ENCODE measurements around the gene PZP. TPM values are rescaled to one million over a fixed set of nuclear protein-coding genes. Genes with fewer than 3 reads are reported as not detected.

The PZP gene
- total RNA-seq, 1 donor from 2014 or later = not detected

- Mint-ChIP-seq H3K27me3 (ENCODE audit: low read depth) (peaks cover 36% of the 10 kb centered on the region), H3K9me3 (peaks cover 20% of the 10 kb centered on the region), H3K4me1 (peaks cover 24% of the 10 kb centered on the region), H3K4me3 (no peak overlapping the region), H3K36me3 (no peaks in the 10 kb centered on the region), H3K27ac (no peak overlapping the region)
- no peak for DNase-seq (ENCODE audit: low spot score in 2 of 2, unreplicated experiment in 2 of 2)
- TF ChIP-seq CTCF (IDR thresholded peaks at IDR 0.05; ENCODE audit: unreplicated experiment) = no peak
These were observed 44.1 kb upstream of the PZP start for GRCh38 chr12:9252256-9252655.

GRCh38 chr12:9248435-9248834 is 40.2 kb upstream of the PZP start:
- H3K27me3 Mint-ChIP-seq (ENCODE audit: low read depth) = peaks cover 38% of the 10 kb centered on the region
- no peaks in the 10 kb centered on the region for H3K36me3 Mint-ChIP-seq
- peaks cover 2% of the 10 kb centered on the region for H3K4me1 Mint-ChIP-seq
- H3K27ac Mint-ChIP-seq = no peak overlapping the region
- H3K9me3 Mint-ChIP-seq = peaks cover 20% of the 10 kb centered on the region
- H3K4me3 Mint-ChIP-seq = no peak overlapping the region
- DNase-seq (ENCODE audit: low spot score in 2 of 2, unreplicated experiment in 2 of 2) = no peak
- no peak for TF ChIP-seq CTCF (IDR thresholded peaks at IDR 0.05; ENCODE audit: unreplicated experiment)

- no peaks in the 10 kb centered on the region for H3K9me3 Mint-ChIP-seq
These were observed 36.7 kb upstream of the PZP start for GRCh38 chr12:9244894-9245293.

GRCh38 chr12:9243999-9244649 is 35.9 kb upstream of the PZP start:
- Mint-ChIP-seq H3K9me3 (no peaks in the 10 kb centered on the region), H3K27me3 (ENCODE audit: low read depth) (peaks cover 14% of the 10 kb centered on the region), H3K4me3 (no peak overlapping the region), H3K27ac (no peak overlapping the region), H3K4me1 (no peaks in the 10 kb centered on the region), H3K36me3 (no peaks in the 10 kb centered on the region)
- TF ChIP-seq CTCF (IDR thresholded peaks at IDR 0.05; ENCODE audit: unreplicated experiment) = no peak
- no peak for DNase-seq (ENCODE audit: low spot score in 2 of 2, unreplicated experiment in 2 of 2)

More at GRCh38 chr12:9244894-9245293, 36.7 kb upstream of the PZP start:
- H3K4me1 Mint-ChIP-seq = no peaks in the 10 kb centered on the region
- DNase-seq (ENCODE audit: low spot score in 2 of 2, unreplicated experiment in 2 of 2) = no peak
- H3K27me3 Mint-ChIP-seq (ENCODE audit: low read depth) = peaks cover 17% of the 10 kb centered on the region
- H3K36me3 Mint-ChIP-seq = no peaks in the 10 kb centered on the region
- H3K4me3 Mint-ChIP-seq = no peak overlapping the region
- H3K27ac Mint-ChIP-seq = no peak overlapping the region
- TF ChIP-seq CTCF (IDR thresholded peaks at IDR 0.05; ENCODE audit: unreplicated experiment) = no peak

- Mint-ChIP-seq H3K36me3 (no peaks in the 10 kb centered on the region), H3K4me1 (no peaks in the 10 kb centered on the region), H3K9me3 (no peaks in the 10 kb centered on the region), H3K4me3 (no peak overlapping the region), H3K27ac (no peak overlapping the region), H3K27me3 (ENCODE audit: low read depth) (peaks cover 27% of the 10 kb centered on the region)
- TF ChIP-seq CTCF (IDR thresholded peaks at IDR 0.05; ENCODE audit: unreplicated experiment) = no peak
- no peak for DNase-seq (ENCODE audit: low spot score in 2 of 2, unreplicated experiment in 2 of 2)
These were observed 33.1 kb upstream of the PZP start for GRCh38 chr12:9241301-9241700.
